HG02623 (cell line): Measurements from ENCODE around the gene FHIP2A.
A peak's percentile ranks its signal among the peaks of the same experiment; 100 is the strongest.
"Not testable (repeated sequence)": the region's sequence is repeated elsewhere in the genome, so short reads cannot be mapped to it uniquely, and the experiment has no call there.

Source experiments
- ATAC-seq: cut with Tn5 transposase; IDR thresholded peaks from one replicate; pipeline ENCODE4 v1.9.1; 2021; ENCODE audit warnings: moderate library complexity; ENCODE audit not compliant: unreplicated experiment

The FHIP2A gene, protein sequence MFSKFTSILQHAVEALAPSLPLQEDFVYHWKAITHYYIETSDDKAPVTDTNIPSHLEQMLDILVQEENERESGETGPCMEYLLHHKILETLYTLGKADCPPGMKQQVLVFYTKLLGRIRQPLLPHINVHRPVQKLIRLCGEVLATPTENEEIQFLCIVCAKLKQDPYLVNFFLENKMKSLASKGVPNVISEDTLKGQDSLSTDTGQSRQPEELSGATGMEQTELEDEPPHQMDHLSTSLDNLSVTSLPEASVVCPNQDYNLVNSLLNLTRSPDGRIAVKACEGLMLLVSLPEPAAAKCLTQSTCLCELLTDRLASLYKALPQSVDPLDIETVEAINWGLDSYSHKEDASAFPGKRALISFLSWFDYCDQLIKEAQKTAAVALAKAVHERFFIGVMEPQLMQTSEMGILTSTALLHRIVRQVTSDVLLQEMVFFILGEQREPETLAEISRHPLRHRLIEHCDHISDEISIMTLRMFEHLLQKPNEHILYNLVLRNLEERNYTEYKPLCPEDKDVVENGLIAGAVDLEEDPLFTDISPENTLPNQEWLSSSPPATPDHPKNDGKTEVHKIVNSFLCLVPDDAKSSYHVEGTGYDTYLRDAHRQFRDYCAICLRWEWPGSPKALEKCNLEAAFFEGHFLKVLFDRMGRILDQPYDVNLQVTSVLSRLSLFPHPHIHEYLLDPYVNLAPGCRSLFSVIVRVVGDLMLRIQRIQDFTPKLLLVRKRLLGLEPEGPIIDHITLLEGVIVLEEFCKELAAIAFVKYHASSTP

GRCh38 chr10:114821293-114821914 lies at the start of gene FHIP2A:
Gene FHIP2A, plus strand, starts transcription at chr10:114821780. Its CDS starts 299 bp downstream, at chr10:114822079.
- ATAC-seq, result peak; percentile 74

- no peak for ATAC-seq
Observed at GRCh38 chr10:114772496-114773196, 48.9 kb upstream of the FHIP2A start.

GRCh38 chr10:114773197-114773532 lies 48.4 kb upstream of the FHIP2A start:
- ATAC-seq, result no peak

GRCh38 chr10:114775082-114775481 lies 46.5 kb upstream of the FHIP2A start:
- ATAC-seq, result not testable (repeated sequence)

DNA sequence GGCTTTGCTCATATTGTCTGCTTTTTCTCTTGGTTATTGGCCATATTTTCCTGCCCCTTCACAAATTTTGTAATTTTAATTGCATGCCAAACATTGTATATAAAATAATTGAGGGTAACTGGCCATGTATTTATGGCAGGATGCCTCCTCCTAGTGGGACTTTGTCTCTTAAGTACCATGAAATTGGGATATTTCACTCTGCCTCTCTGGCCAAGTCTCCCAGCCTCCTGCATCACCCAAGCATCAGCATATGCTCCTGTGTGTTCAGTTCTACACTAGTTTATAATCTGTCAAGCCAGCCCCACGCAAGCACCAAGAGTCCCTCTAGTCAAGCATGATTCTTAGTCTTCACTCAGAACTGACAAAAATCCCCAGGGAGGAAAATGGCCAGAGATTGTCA lies 44.2 kb upstream of the FHIP2A start:
- no peak for ATAC-seq

GRCh38 chr10:114779803-114780576 lies 41.6 kb upstream of the FHIP2A start:
- no peak for ATAC-seq

- ATAC-seq, result no peak
Observed at GRCh38 chr10:114780577-114781184, 40.9 kb upstream of the FHIP2A start.

DNA sequence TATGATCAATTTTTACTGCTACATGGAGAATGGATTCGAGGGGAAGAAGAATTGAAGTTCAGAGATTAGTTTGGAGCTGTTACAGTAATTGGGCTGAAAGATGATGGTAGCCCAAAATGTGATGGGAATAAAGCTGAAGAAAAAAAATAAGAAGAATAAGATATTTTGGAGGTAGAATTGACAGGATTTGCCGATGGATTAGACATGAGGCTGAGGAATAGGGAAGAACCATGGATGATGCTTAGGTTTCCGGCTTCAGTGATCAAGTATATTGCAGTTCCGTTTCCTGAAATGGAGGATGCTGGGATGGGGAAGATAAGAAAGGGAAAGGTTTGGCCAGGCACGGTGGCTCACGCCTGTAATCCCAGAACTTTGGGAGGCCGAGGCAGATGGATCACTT lies 38.9 kb upstream of the FHIP2A start:
- no peak for ATAC-seq

DNA sequence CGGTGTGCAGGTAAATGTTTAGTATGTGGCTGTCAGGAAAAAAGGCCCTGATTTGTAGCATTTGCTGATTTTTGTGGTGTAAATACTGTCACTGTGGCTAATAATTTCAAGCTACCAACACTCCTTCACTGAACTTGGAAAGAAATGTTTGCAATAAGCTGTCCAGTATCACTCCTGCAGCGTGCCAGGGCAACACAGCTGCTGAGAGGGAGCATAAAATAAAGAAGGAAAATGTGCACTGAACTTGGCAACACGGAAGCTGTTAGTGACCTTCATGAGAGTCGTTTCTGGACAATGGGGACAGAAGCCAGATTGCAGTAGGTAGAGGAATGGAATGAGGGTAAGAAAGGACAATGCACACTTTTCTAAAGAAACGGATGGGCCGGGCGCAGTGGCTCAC lies 37.9 kb upstream of the FHIP2A start:
- no peak for ATAC-seq

DNA sequence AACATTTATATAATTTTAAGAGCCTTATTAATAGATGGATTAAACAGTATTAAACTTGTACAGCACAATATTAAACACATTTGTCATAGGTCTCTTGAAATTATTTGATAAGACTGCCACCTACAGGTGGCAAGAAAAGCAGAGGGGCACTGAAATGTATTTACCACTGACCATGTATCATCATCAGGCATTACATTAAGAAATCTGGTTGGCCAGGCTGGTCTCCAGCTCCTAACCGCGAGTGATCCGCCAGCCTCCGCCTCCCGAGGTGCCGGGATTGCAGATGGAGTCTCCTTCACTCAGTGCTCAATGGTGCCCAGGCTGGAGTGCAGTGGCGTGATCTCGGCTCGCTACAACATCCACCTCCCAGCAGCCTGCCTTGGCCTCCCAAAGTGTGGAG lies 35.1 kb upstream of the FHIP2A start:
- not testable (repeated sequence) for ATAC-seq

- not testable (repeated sequence) for ATAC-seq
Observed at GRCh38 chr10:114787131-114787530, 34.4 kb upstream of the FHIP2A start.

DNA sequence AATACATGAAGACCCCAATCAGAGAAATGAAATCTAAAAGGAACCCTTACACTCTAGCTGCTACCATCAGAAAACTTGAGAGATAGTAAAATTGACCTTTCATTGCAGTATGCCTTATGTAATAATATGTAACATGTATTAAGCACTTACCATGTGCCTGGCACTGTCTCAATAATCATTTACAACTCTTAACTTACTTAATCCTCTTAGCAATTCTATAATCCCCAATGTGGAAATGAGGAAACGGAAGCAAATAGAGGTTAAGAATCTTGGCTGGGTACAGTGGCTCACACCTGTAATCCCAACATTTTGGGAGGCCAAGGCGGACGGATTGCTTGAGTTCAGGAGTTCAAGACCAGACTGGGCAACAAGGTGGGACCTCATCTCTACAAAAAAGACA lies 29.8 kb upstream of the FHIP2A start:
- no peak for ATAC-seq

DNA sequence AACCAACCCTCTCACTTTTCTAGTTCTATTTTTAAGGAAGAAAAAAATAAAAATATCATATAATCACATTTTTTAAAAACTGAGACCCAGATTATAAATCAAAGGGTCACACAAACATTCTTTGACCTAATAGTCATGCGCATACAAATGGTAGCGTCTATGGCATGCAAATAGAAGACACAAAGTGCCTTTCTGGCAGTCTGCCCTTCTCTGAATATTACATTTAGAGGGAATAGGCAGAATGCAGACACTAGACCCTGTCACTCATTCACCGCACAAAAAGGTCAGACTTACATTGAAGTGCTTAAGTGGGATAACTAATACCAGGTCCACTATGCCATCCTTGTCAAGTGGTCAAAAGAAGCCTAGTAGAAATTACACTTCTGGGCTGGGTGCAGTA lies 26.5 kb upstream of the FHIP2A start:
- no peak for ATAC-seq

GRCh38 chr10:114800361-114800760 lies 21.2 kb upstream of the FHIP2A start:
- ATAC-seq, result no peak

GRCh38 chr10:114801411-114801813 lies 20.2 kb upstream of the FHIP2A start:
- ATAC-seq, result peak; percentile 63

DNA sequence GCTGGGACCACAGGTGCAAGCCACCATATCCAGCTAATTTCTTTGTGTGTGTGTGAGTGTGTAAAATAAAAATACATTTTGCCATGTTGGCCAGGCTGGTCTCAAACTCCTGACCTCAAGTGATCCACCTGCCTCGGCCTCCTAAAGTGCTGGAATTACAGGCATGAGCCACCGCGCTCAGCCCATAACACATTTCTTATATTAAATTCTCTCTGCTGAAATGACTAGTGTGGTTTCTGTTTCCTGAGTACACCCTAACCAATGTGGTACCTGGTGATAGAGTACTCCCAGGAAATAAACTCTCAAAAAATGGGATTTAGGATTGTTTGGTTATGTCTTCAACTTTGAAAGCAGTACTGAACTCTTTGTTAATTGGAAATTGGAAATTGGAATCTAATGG lies 19.4 kb upstream of the FHIP2A start:
- no peak for ATAC-seq

- no peak for ATAC-seq
Observed at GRCh38 chr10:114806562-114807391, 14.8 kb upstream of the FHIP2A start.

- no peak for ATAC-seq
Observed at GRCh38 chr10:114808982-114809381, 12.6 kb upstream of the FHIP2A start.

GRCh38 chr10:114810926-114811325 lies 10.7 kb upstream of the FHIP2A start:
- ATAC-seq, result peak; percentile 100
